ENCODE results near the gene MAP2K1.
"Not testable (repeated sequence)": the region's sequence is repeated elsewhere in the genome, so short reads cannot be mapped to it uniquely, and the experiment has no call there.

The MAP2K1 gene

GRCh38 chr15:66462627-66463026 is 75.9 kb downstream of the MAP2K1 start:
- H3K27ac ChIP-seq (ENCODE audit: low read depth, low read length) = no peak overlapping the region
- peaks cover 20% of the 10 kb centered on the region for H3K4me1 ChIP-seq (ENCODE audit: insufficient read depth, low read length)
- no peak overlapping the region for H3K4me3 ChIP-seq (ENCODE audit: low read length)
- no peaks in the 10 kb centered on the region for H3K27me3 ChIP-seq (ENCODE audit: insufficient read depth, low read length)
- 67% methylated on average over 4 of the region's 4 CpGs for WGBS
- no peak overlapping the region for H3K9ac ChIP-seq (ENCODE audit: low read depth, low read length)
- H3K9me3 ChIP-seq (ENCODE audit: insufficient read depth, low read depth, low read length) = peaks cover 8% of the 10 kb centered on the region; the same call in 1 of the 2 replicates
- peaks cover 8% of the 10 kb centered on the region for H3K36me3 ChIP-seq (ENCODE audit: insufficient read depth, low read length)

GRCh38 chr15:66465294-66465693 is 78.6 kb downstream of the MAP2K1 start:
- Histone ChIP-seq H3K4me1 (ENCODE audit: insufficient read depth, low read length) (peaks cover 29% of the 10 kb centered on the region), H3K36me3 (ENCODE audit: insufficient read depth, low read length) (peaks cover 13% of the 10 kb centered on the region; the same call in 1 of the 2 replicates)
- H3K4me3 ChIP-seq (ENCODE audit: low read length); H3K9me3 ChIP-seq (ENCODE audit: insufficient read depth, low read depth, low read length); H3K27ac ChIP-seq (ENCODE audit: low read depth, low read length); H3K27me3 ChIP-seq (ENCODE audit: insufficient read depth, low read length); H3K9ac ChIP-seq (ENCODE audit: low read depth, low read length): not testable (repeated sequence)
- 100% methylated on average over 6 of the region's 6 CpGs for WGBS

- H3K9me3 ChIP-seq (ENCODE audit: insufficient read depth, low read depth, low read length); H3K9ac ChIP-seq (ENCODE audit: low read depth, low read length); H3K4me3 ChIP-seq (ENCODE audit: low read length); H3K27ac ChIP-seq (ENCODE audit: low read depth, low read length); H3K27me3 ChIP-seq (ENCODE audit: insufficient read depth, low read length): not testable (repeated sequence)
- Histone ChIP-seq H3K4me1 (ENCODE audit: insufficient read depth, low read length) (peaks cover 39% of the 10 kb centered on the region), H3K36me3 (ENCODE audit: insufficient read depth, low read length) (peaks cover 13% of the 10 kb centered on the region; the same call in 1 of the 2 replicates)
- over 99% methylated on average over 10 of the region's 11 CpGs for WGBS
These were observed 80.7 kb downstream of the MAP2K1 start for GRCh38 chr15:66467162-66468040.

- H3K4me3 ChIP-seq (ENCODE audit: low read length); H3K9me3 ChIP-seq (ENCODE audit: insufficient read depth, low read depth, low read length); H3K27me3 ChIP-seq (ENCODE audit: insufficient read depth, low read length); H3K9ac ChIP-seq (ENCODE audit: low read depth, low read length): not testable (repeated sequence)
- H3K4me1 ChIP-seq (ENCODE audit: insufficient read depth, low read length) = peaks cover 62% of the 10 kb centered on the region
- 21% methylated on average over 4 of the region's 4 CpGs for WGBS
- H3K36me3 ChIP-seq (ENCODE audit: insufficient read depth, low read length) = peaks cover 12% of the 10 kb centered on the region; the same call in 1 of the 2 replicates
- peak overlapping the region; percentile 50; the same call in 1 of the 2 replicates for H3K27ac ChIP-seq (ENCODE audit: low read depth, low read length)
These were observed 84.1 kb downstream of the MAP2K1 start for GRCh38 chr15:66470825-66471224.

- Histone ChIP-seq H3K9ac (ENCODE audit: low read depth, low read length) (no peak overlapping the region), H3K27ac (ENCODE audit: low read depth, low read length) (peak overlapping the region; percentile 93; the same call in 1 of the 2 replicates), H3K4me3 (ENCODE audit: low read length) (no peak overlapping the region), H3K36me3 (ENCODE audit: insufficient read depth, low read length) (0 out of 2 replicates have a peak, but pooled peaks cover 5% of the 10 kb centered on the region), H3K4me1 (ENCODE audit: insufficient read depth, low read length) (peaks cover 74% of the 10 kb centered on the region), H3K9me3 (ENCODE audit: insufficient read depth, low read depth, low read length) (no peaks in the 10 kb centered on the region), H3K27me3 (ENCODE audit: insufficient read depth, low read length) (no peaks in the 10 kb centered on the region)
- WGBS = 70% methylated on average over 8 of the region's 8 CpGs
These were observed 85.7 kb downstream of the MAP2K1 start for GRCh38 chr15:66472176-66472999.

GRCh38 chr15:66474135-66474534 is 87.4 kb downstream of the MAP2K1 start:
- Histone ChIP-seq H3K4me3 (ENCODE audit: low read length) (peak overlapping the region; percentile 23; the same call in 1 of the 2 replicates), H3K36me3 (ENCODE audit: insufficient read depth, low read length) (no peaks in the 10 kb centered on the region), H3K9ac (ENCODE audit: low read depth, low read length) (peak overlapping the region; percentile 62), H3K9me3 (ENCODE audit: insufficient read depth, low read depth, low read length) (no peaks in the 10 kb centered on the region), H3K27ac (ENCODE audit: low read depth, low read length) (peak overlapping the region; percentile 93), H3K4me1 (ENCODE audit: insufficient read depth, low read length) (peaks cover 74% of the 10 kb centered on the region), H3K27me3 (ENCODE audit: insufficient read depth, low read length) (no peaks in the 10 kb centered on the region)
- WGBS = 3% methylated on average over 2 of the region's 2 CpGs

- Histone ChIP-seq H3K36me3 (ENCODE audit: insufficient read depth, low read length) (no peaks in the 10 kb centered on the region), H3K9me3 (ENCODE audit: insufficient read depth, low read depth, low read length) (no peaks in the 10 kb centered on the region), H3K4me1 (ENCODE audit: insufficient read depth, low read length) (peaks cover 67% of the 10 kb centered on the region), H3K27ac (ENCODE audit: low read depth, low read length) (no peak overlapping the region; the same call in 1 of the 2 replicates), H3K9ac (ENCODE audit: low read depth, low read length) (peak overlapping the region; percentile 13; the same call in 1 of the 2 replicates), H3K4me3 (ENCODE audit: low read length) (no peak overlapping the region), H3K27me3 (ENCODE audit: insufficient read depth, low read length) (no peaks in the 10 kb centered on the region)
- 82% methylated on average over 3 of the region's 3 CpGs for WGBS
These were observed 88.3 kb downstream of the MAP2K1 start for GRCh38 chr15:66474963-66475362.

- Histone ChIP-seq H3K27me3 (ENCODE audit: insufficient read depth, low read length) (no peaks in the 10 kb centered on the region), H3K9me3 (ENCODE audit: insufficient read depth, low read depth, low read length) (no peaks in the 10 kb centered on the region), H3K4me3 (ENCODE audit: low read length) (no peak overlapping the region), H3K4me1 (ENCODE audit: insufficient read depth, low read length) (peaks cover 52% of the 10 kb centered on the region), H3K9ac (ENCODE audit: low read depth, low read length) (no peak overlapping the region), H3K36me3 (ENCODE audit: insufficient read depth, low read length) (peaks cover 10% of the 10 kb centered on the region), H3K27ac (ENCODE audit: low read depth, low read length) (no peak overlapping the region)
- WGBS = 74% methylated on average over 4 of the region's 4 CpGs
These were observed 89.8 kb downstream of the MAP2K1 start for GRCh38 chr15:66476535-66476934.

- no peaks in the 10 kb centered on the region for H3K27me3 ChIP-seq (ENCODE audit: insufficient read depth, low read length)
- H3K27ac ChIP-seq (ENCODE audit: low read depth, low read length) = no peak overlapping the region
- H3K4me3 ChIP-seq (ENCODE audit: low read length) = no peak overlapping the region
- no peaks in the 10 kb centered on the region for H3K9me3 ChIP-seq (ENCODE audit: insufficient read depth, low read depth, low read length)
- peaks cover 15% of the 10 kb centered on the region for H3K36me3 ChIP-seq (ENCODE audit: insufficient read depth, low read length)
- peaks cover 49% of the 10 kb centered on the region for H3K4me1 ChIP-seq (ENCODE audit: insufficient read depth, low read length)
- WGBS = 82% methylated on average over 2 of the region's 2 CpGs
- no peak overlapping the region for H3K9ac ChIP-seq (ENCODE audit: low read depth, low read length)
These were observed 90.3 kb downstream of the MAP2K1 start for GRCh38 chr15:66477011-66477410.

- Histone ChIP-seq H3K4me1 (ENCODE audit: insufficient read depth, low read length) (peaks cover 17% of the 10 kb centered on the region), H3K36me3 (ENCODE audit: insufficient read depth, low read length) (peaks cover 36% of the 10 kb centered on the region), H3K27me3 (ENCODE audit: insufficient read depth, low read length) (no peaks in the 10 kb centered on the region), H3K4me3 (ENCODE audit: low read length) (no peak overlapping the region), H3K9ac (ENCODE audit: low read depth, low read length) (no peak overlapping the region), H3K9me3 (ENCODE audit: insufficient read depth, low read depth, low read length) (no peaks in the 10 kb centered on the region), H3K27ac (ENCODE audit: low read depth, low read length) (no peak overlapping the region)
- 96% methylated on average over 6 of the region's 6 CpGs for WGBS
These were observed 93.6 kb downstream of the MAP2K1 start for GRCh38 chr15:66480267-66480666.

Data from HUES64 (cell line).